H9 (cell line): ENCODE measurements around the gene PPFIA4. TPM values are rescaled to one million over a fixed set of nuclear protein-coding genes. Genes with fewer than 3 reads are reported as not detected.

ENCODE experiments used
- DNase-seq: peaks from one replicate; pipeline ENCODE4 v3.0.0-alpha.2; 2017
- H2AFZ ChIP-seq: one replicate; pipeline ENCODE4 v1.6.1; 2013; ENCODE audit warnings: mild to moderate bottlenecking, low read length, control low read depth, moderate library complexity
- H2AK5ac ChIP-seq: 2 replicates; pipeline ENCODE4 v1.6.1; 2013; ENCODE audit warnings: low read length, control low read depth, mixed read lengths; ENCODE audit not compliant: insufficient read length
- H2BK120ac ChIP-seq: one replicate; pipeline ENCODE4 v1.6.1; 2013; ENCODE audit warnings: low read depth, mild to moderate bottlenecking, low read length, control low read depth, inconsistent platforms; ENCODE audit not compliant: poor library complexity, severe bottlenecking
- H2BK12ac ChIP-seq: 2 replicates; pipeline ENCODE4 v1.6.1; 2013; ENCODE audit warnings: low read length, control low read depth, mixed read lengths, low read depth; ENCODE audit not compliant: insufficient read length
- H2BK15ac ChIP-seq: 2 replicates; pipeline ENCODE4 v1.6.1; 2013; ENCODE audit warnings: low read depth, low read length, control low read depth
- H2BK20ac ChIP-seq: one replicate; pipeline ENCODE4 v1.6.1; 2013; ENCODE audit warnings: low read depth, mild to moderate bottlenecking, low read length, control low read depth, inconsistent platforms; ENCODE audit not compliant: poor library complexity, severe bottlenecking
- H2BK5ac ChIP-seq: 2 replicates; pipeline ENCODE4 v1.6.1; 2013; ENCODE audit warnings: low read length, control low read depth, mixed read lengths; ENCODE audit not compliant: insufficient read length
- H3K14ac ChIP-seq: 2 replicates; pipeline ENCODE4 v1.6.1; 2013; ENCODE audit warnings: low read length, control low read depth; ENCODE audit not compliant: insufficient read depth
- H3K18ac ChIP-seq: 2 replicates; pipeline ENCODE4 v1.6.1; 2013; ENCODE audit warnings: low read depth, mild to moderate bottlenecking, mixed read lengths, low read length, control low read depth; ENCODE audit not compliant: insufficient read length
- H3K23ac ChIP-seq: 2 replicates; pipeline ENCODE4 v1.6.1; 2013; ENCODE audit warnings: low read length, control low read depth, mixed read lengths, low read depth; ENCODE audit not compliant: insufficient read length
- H3K23me2 ChIP-seq: 2 replicates; pipeline ENCODE4 v1.6.1; 2013; ENCODE audit warnings: low read depth, mild to moderate bottlenecking, mixed read lengths, low read length, control low read depth; ENCODE audit not compliant: insufficient read length, poor library complexity, severe bottlenecking
- H3K27ac ChIP-seq: 2 replicates; pipeline ENCODE4 v1.5.1; 2013; ENCODE audit warnings: low read length, control low read depth, mixed read lengths, low read depth; ENCODE audit not compliant: insufficient read length
- H3K27me3 ChIP-seq: 2 replicates; pipeline ENCODE4 v1.6.1; 2013; ENCODE audit warnings: low read length, control low read depth, inconsistent platforms; ENCODE audit not compliant: insufficient read depth
- H3K4ac ChIP-seq: 2 replicates; pipeline ENCODE4 v1.6.1; 2013; ENCODE audit warnings: low read depth, mild to moderate bottlenecking, control low read depth, inconsistent platforms, low read length, moderate library complexity
- H3K4me1 ChIP-seq: 2 replicates; pipeline ENCODE4 v1.6.1; 2013; ENCODE audit warnings: low read length, control low read depth, inconsistent platforms; ENCODE audit not compliant: insufficient read depth
- H3K4me2 ChIP-seq: 2 replicates; pipeline ENCODE4 v1.6.1; 2013; ENCODE audit warnings: low read length, control low read depth, mixed read lengths; ENCODE audit not compliant: insufficient read length, insufficient read depth
- H3K56ac ChIP-seq: 2 replicates; pipeline ENCODE4 v1.6.1; 2013; ENCODE audit warnings: low read depth, mild to moderate bottlenecking, mixed read lengths, low read length, control low read depth; ENCODE audit not compliant: insufficient read length
- H3K79me1 ChIP-seq: 2 replicates; pipeline ENCODE4 v1.6.1; 2013; ENCODE audit warnings: low read depth, mild to moderate bottlenecking, moderate library complexity, low read length, control low read depth, inconsistent platforms; ENCODE audit not compliant: insufficient read depth, poor library complexity, severe bottlenecking
- H3K79me2 ChIP-seq: 2 replicates; pipeline ENCODE4 v1.6.1; 2013; ENCODE audit warnings: low read length, control low read depth, inconsistent platforms; ENCODE audit not compliant: insufficient read depth
- H3K9ac ChIP-seq: 2 replicates; pipeline ENCODE4 v1.6.1; 2013; ENCODE audit warnings: low read length, control low read depth, mixed read lengths; ENCODE audit not compliant: insufficient read length; ENCODE audit errors: extremely low read depth
- H3K9me3 ChIP-seq: one replicate; pipeline ENCODE4 v1.6.1; 2013; ENCODE audit warnings: low read depth, low read length, inconsistent platforms; ENCODE audit not compliant: control insufficient read depth
- H3T11ph ChIP-seq: one replicate; pipeline ENCODE4 v1.6.1; 2013; ENCODE audit warnings: mild to moderate bottlenecking, low read length, control low read depth, inconsistent platforms
- H4K20me1 ChIP-seq: one replicate; pipeline ENCODE4 v1.6.1; 2013; ENCODE audit not compliant: control insufficient read depth, insufficient read length, insufficient read depth
- H4K5ac ChIP-seq: 2 replicates; pipeline ENCODE4 v1.6.1; 2013; ENCODE audit warnings: low read depth, mild to moderate bottlenecking, mixed read lengths, low read length, control low read depth; ENCODE audit not compliant: insufficient read length
- H4K8ac ChIP-seq: replicated peaks from 2 replicates; pipeline ENCODE4 v1.6.1; 2013; ENCODE audit warnings: low read length, control low read depth, mixed read lengths, low read depth; ENCODE audit not compliant: insufficient read length
- H4K91ac ChIP-seq: 2 replicates; pipeline ENCODE4 v1.6.1; 2013; ENCODE audit warnings: low read depth, mild to moderate bottlenecking, moderate library complexity, mixed read lengths, low read length, control low read depth; ENCODE audit not compliant: insufficient read length
- H3K27ac Mint-ChIP-seq, 3 experiments: 2 replicates in 2 of 3; 3 replicates in 1 of 3; pipeline ENCODE4 v1.8.0; 2020 to 2021; ENCODE audit warnings: mixed read lengths in 3 of 3, mild to moderate bottlenecking in 1 of 3, moderate library complexity in 1 of 3
- H3K27me3 Mint-ChIP-seq: 2 replicates; pipeline ENCODE4 v1.8.0; 2021; ENCODE audit warnings: low read depth, mild to moderate bottlenecking, moderate library complexity, mixed read lengths
- H3K36me3 Mint-ChIP-seq, 3 experiments: 2 replicates in 2 of 3; 3 replicates in 1 of 3; pipeline ENCODE4 v1.8.0; 2020 to 2021; ENCODE audit warnings: low read depth in 3 of 3, mixed read lengths in 3 of 3; ENCODE audit not compliant: insufficient read depth in 1 of 3
- H3K4me1 Mint-ChIP-seq, 2 experiments: 2 replicates each; pipeline ENCODE4 v1.8.0; 2020; ENCODE audit warnings: mixed read lengths in 2 of 2
- H3K4me3 Mint-ChIP-seq, 2 experiments: 2 replicates in 1 of 2; 3 replicates in 1 of 2; pipeline ENCODE4 v1.8.0; 2020 to 2021; ENCODE audit warnings: mild to moderate bottlenecking in 2 of 2, mixed read lengths in 2 of 2, moderate library complexity in 1 of 2
- H3K9me3 Mint-ChIP-seq, 2 experiments: 2 replicates in 1 of 2; 3 replicates in 1 of 2; pipeline ENCODE4 v1.8.0; 2020; ENCODE audit warnings: mild to moderate bottlenecking in 2 of 2, mixed read lengths in 2 of 2, moderate library complexity in 1 of 2
- WGBS: extraction: QIAGEN DNeasy Blood & Tissue Kit; methylation state at CpG from one replicate; pipeline ENCODE4 v1.1.7; 2013; ENCODE audit warnings: missing lambda C conversion rate, low lambda C conversion rate, mixed read lengths; ENCODE audit not compliant: insufficient read length; ENCODE audit errors: extremely low coverage; 5-methylcytosine and 5-hydroxymethylcytosine counted together
- total RNA-seq: library from RNA; stranded (reverse); gene quantifications from 2 replicates; pipeline ENCODE4 v1.2.1, GENCODE V29; 2021
- TF ChIP-seq, protein P1 (sequence below): fragments of 200-600 bp; sonication (generic); conservative IDR thresholded peaks from 3 replicates; pipeline ENCODE4 v1.8.0; 2021; ENCODE audit warnings: antibody characterized with exemption, mild to moderate bottlenecking

PPFIA4 gene
- total RNA-seq, 1 experiment from 2014 or later = 3.9 TPM

DNA sequence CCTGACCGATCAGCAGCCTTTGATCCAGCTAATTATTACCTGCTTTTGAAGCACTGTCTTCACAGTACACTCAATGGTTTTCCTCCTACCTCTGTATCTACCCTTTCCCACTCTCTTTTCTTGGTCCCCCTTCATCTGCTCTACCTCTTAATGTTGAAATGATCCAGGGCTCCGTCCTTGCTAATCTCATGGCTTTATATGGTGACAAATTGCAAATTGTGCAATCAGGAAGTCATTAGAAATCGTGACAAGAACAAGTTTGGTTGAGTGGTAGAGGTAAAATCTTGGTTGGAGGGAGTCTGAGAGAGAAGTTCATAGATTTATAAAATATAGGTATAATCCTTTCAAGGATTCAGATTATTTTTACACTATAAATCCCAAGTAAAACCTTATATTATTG, 49.7 kb upstream of the PPFIA4 start:
- Histone ChIP-seq H4K8ac (no peak overlapping the region), H3K4me1 (no peaks in the 10 kb centered on the region; the same call in 1 of the 2 replicates), H2BK5ac (no peak overlapping the region), H3K4me2 (no peak overlapping the region), H3T11ph (no peak overlapping the region), H4K20me1 (no peaks in the 10 kb centered on the region), H3K18ac (no peak overlapping the region), H2BK120ac (no peak overlapping the region), H3K56ac (no peak overlapping the region), H3K23ac (no peak overlapping the region), H3K4ac (no peak overlapping the region), H2AFZ (no peak overlapping the region), H3K9ac (no peak overlapping the region), H3K14ac (no peak overlapping the region), H2BK12ac (no peak overlapping the region), H3K79me2 (no peaks in the 10 kb centered on the region), H4K91ac (no peak overlapping the region), H2AK5ac (no peak overlapping the region), H3K23me2 (no peaks in the 10 kb centered on the region), H2BK20ac (no peak overlapping the region), H2BK15ac (no peak overlapping the region), H3K27me3 (no peaks in the 10 kb centered on the region), H3K79me1 (no peaks in the 10 kb centered on the region), H4K5ac (no peak overlapping the region), H3K9me3 (no peaks in the 10 kb centered on the region), H3K27ac (no peak overlapping the region)
- TF ChIP-seq, protein P1, sequence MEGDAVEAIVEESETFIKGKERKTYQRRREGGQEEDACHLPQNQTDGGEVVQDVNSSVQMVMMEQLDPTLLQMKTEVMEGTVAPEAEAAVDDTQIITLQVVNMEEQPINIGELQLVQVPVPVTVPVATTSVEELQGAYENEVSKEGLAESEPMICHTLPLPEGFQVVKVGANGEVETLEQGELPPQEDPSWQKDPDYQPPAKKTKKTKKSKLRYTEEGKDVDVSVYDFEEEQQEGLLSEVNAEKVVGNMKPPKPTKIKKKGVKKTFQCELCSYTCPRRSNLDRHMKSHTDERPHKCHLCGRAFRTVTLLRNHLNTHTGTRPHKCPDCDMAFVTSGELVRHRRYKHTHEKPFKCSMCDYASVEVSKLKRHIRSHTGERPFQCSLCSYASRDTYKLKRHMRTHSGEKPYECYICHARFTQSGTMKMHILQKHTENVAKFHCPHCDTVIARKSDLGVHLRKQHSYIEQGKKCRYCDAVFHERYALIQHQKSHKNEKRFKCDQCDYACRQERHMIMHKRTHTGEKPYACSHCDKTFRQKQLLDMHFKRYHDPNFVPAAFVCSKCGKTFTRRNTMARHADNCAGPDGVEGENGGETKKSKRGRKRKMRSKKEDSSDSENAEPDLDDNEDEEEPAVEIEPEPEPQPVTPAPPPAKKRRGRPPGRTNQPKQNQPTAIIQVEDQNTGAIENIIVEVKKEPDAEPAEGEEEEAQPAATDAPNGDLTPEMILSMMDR = no peak
- Mint-ChIP-seq H3K36me3 (no peaks in the 10 kb centered on the region), H3K27me3 (peaks cover 9% of the 10 kb centered on the region), H3K4me3 (no peak overlapping the region), H3K9me3 (no peaks in the 10 kb centered on the region), H3K27ac (no peak overlapping the region), H3K4me1 (peaks cover 12 to 17% of the 10 kb centered on the region in 2 experiments)
- no CpG with 5 or more reads among the region's 3 CpGs for WGBS
- DNase-seq = no peak
